GM18505 (cell line): ENCODE measurements around the gene GLIS2.

Experiments
- ATAC-seq: cut with Tn5 transposase; IDR thresholded peaks from one replicate; pipeline ENCODE4 v1.9.1; 2021; ENCODE audit not compliant: unreplicated experiment
- POLR2A ChIP-seq: IDR thresholded peaks from 4 replicates; pipeline ENCODE4 v1.6.1; 2011; ENCODE audit warnings: borderline replicate concordance; ENCODE audit not compliant: insufficient read depth, insufficient read length; ENCODE audit errors: extremely low read depth

The GLIS2 gene

DNA sequence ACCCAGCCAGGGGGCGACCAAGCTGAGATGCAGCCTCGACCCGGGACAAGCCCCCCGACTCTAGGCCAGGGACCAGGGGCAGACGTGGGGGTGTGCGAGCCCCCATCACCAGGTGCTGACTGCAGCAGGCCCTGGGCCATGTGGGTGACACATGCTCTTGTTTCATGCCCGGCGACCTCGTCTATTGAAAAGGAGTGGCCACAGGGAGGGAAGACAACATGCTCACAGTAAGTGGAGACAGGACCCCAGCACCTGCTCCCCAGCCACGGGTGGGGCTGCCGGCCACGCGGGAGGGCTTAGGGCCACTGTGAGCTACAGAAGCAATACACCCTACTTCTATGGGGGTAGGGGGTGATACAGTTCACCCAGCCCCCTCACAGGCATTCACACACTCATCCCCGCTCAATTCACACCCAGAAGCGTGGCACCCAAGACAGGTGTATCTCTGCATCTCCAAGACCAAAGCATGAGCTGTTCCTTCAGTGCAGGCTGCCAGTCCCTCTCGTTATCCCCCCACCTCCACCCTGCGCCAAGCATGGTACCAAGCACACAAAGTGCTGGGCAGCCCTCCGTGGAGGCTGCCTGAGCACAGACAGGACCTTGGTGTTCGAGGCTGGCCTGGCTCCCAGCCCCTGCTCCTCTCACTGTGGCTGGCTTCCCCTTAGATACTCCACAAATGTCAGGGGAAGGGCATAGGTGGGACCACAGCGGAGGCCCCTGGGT lies 69.4 kb downstream of the GLIS2 start:
- ATAC-seq, result no peak
- no peak for TF ChIP-seq POLR2A

GRCh38 chr16:4385789-4386450 lies 70.1 kb downstream of the GLIS2 start:
- no peak for TF ChIP-seq POLR2A
- no peak for ATAC-seq

- no peak for ATAC-seq
- no peak for TF ChIP-seq POLR2A
Measured at GRCh38 chr16:4386451-4386805, 70.6 kb downstream of the GLIS2 start.

GRCh38 chr16:4386951-4387565 lies 71.2 kb downstream of the GLIS2 start:
- no peak for TF ChIP-seq POLR2A
- no peak for ATAC-seq

- TF ChIP-seq POLR2A, result no peak
- no peak for ATAC-seq
Measured at GRCh38 chr16:4387781-4388180, 71.9 kb downstream of the GLIS2 start.

- TF ChIP-seq POLR2A, result no peak
- no peak for ATAC-seq
Measured at GRCh38 chr16:4388271-4389021, 72.6 kb downstream of the GLIS2 start.
